ENCODE data around the gene ANKRD33B. TPM values are rescaled to one million over a fixed set of nuclear protein-coding genes. Genes with fewer than 3 reads are reported as not detected.

The ANKRD33B gene
- total RNA-seq, 1 experiment from 2014 or later: 10.9 TPM

- Histone ChIP-seq H3K4me2 (ENCODE audit: low read length) (no peak overlapping the region), H3K9me3 (ENCODE audit: control insufficient read depth in 1 of 2, insufficient read depth in 1 of 2, low read depth in 1 of 2, low read length in 2 of 2) (no peaks in the 10 kb centered on the region), H3K79me2 (ENCODE audit: insufficient read depth, low read length) (peaks cover 42% of the 10 kb centered on the region), H3K27ac (ENCODE audit: low read depth, low read length) (no peak overlapping the region), H3K9ac (ENCODE audit: low read length) (no peak overlapping the region), H3K4me1 (ENCODE audit: control insufficient read depth in 1 of 2, insufficient read depth in 2 of 2, low read length in 2 of 2) (peaks cover 5 to 18% of the 10 kb centered on the region in 2 experiments; a peak in 3 of 4 replicates), H3K4me3 (replicated peaks in 1 of 2; ENCODE audit: low read depth in 1 of 2, low read length in 2 of 2) (no peak overlapping the region), H3K36me3 (ENCODE audit: control insufficient read depth in 1 of 2, insufficient read depth in 2 of 2, low read length in 2 of 2) (no peaks in the 10 kb centered on the region), H3K27me3 (ENCODE audit: insufficient read depth, low read length) (no peaks in the 10 kb centered on the region), H2AFZ (ENCODE audit: low read depth, low read length, poor library complexity, severe bottlenecking) (no peak overlapping the region), H4K20me1 (ENCODE audit: insufficient read depth) (no peaks in the 10 kb centered on the region), H3K9me2 (ENCODE audit: insufficient read depth) (no peaks in the 10 kb centered on the region)
- ATAC-seq (no peak), DNase-seq (ENCODE audit: low read depth, low spot score) (no peak)
- intact Hi-C loops (cut with micrococcal nuclease): no loop called here
- ChIA-PET CTCF (interaction anchor here (3.2 kb wide), 1 partner anchor 21 kb away, joined by 15 read pairs; no protein-coding TSS in a partner anchor), POLR2A (no interaction called here), RAD21 (ENCODE audit: low non-redundant PET in 1 of 2, low total read pairs in 2 of 2, uncharacterized antibody in 2 of 2, unreplicated experiment in 2 of 2) (no interaction called here)
- TF ChIP-seq POLR2AphosphoS5 (IDR thresholded peaks at IDR 0.05; ENCODE audit: low read depth, low read length) (no peak), JUND (IDR thresholded peaks at IDR 0.05) (no peak), RAD21 (IDR thresholded peaks at IDR 0.05; ENCODE audit: low read depth) (no peak), CBX3 (IDR thresholded peaks at IDR 0.05; ENCODE audit: low read depth) (no peak), SP1 (IDR thresholded peaks at IDR 0.05; ENCODE audit: low read depth) (no peak), CTCF (IDR thresholded peaks at IDR 0.05 in 2 of 3, conservative IDR thresholded peaks at IDR 0.05 in 1 of 3; ENCODE audit: borderline replicate concordance in 1 of 3, insufficient read depth in 1 of 3, low read depth in 2 of 3, low read length in 2 of 3) (no peak), SRF (IDR thresholded peaks at IDR 0.05; ENCODE audit: low read depth) (no peak), ZFX (IDR thresholded peaks at IDR 0.05) (no peak), EZH2 (IDR thresholded peaks at IDR 0.05) (no peak), ZNF274 (IDR thresholded peaks at IDR 0.05; ENCODE audit: low read depth, low read length) (no peak), ATF3 (IDR thresholded peaks at IDR 0.05) (no peak), TCF7L2 (IDR thresholded peaks at IDR 0.05; ENCODE audit: borderline replicate concordance, extremely low read depth, insufficient read depth, insufficient read length) (no peak), MAX (IDR thresholded peaks at IDR 0.05) (no peak), YY1 (IDR thresholded peaks at IDR 0.05; ENCODE audit: extremely low read depth, insufficient replicate concordance, low read depth, low read length) (no peak)
- TF ChIP-seq, protein P1, sequence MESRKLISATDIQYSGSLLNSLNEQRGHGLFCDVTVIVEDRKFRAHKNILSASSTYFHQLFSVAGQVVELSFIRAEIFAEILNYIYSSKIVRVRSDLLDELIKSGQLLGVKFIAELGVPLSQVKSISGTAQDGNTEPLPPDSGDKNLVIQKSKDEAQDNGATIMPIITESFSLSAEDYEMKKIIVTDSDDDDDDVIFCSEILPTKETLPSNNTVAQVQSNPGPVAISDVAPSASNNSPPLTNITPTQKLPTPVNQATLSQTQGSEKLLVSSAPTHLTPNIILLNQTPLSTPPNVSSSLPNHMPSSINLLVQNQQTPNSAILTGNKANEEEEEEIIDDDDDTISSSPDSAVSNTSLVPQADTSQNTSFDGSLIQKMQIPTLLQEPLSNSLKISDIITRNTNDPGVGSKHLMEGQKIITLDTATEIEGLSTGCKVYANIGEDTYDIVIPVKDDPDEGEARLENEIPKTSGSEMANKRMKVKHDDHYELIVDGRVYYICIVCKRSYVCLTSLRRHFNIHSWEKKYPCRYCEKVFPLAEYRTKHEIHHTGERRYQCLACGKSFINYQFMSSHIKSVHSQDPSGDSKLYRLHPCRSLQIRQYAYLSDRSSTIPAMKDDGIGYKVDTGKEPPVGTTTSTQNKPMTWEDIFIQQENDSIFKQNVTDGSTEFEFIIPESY (IDR thresholded peaks at IDR 0.05; ENCODE audit: extremely low read depth, insufficient replicate concordance, low read length): no peak
- BruUV-seq (replicated peaks): no TSS peak
Observed at GRCh38 chr5:10607023-10607665, 43.3 kb downstream of the ANKRD33B start.

Measured in HCT116 (cell line).